NK-92 (cell line): ENCODE data around the gene KIFC3.
"Not testable (repeated sequence)": the region's sequence is repeated elsewhere in the genome, so short reads cannot be mapped to it uniquely, and the experiment has no call there.

Source experiments
- DNase-seq: peaks from one replicate; lab custom pipeline; 2025; ENCODE audit not compliant: unreplicated experiment; lab: John Stamatoyannopoulos, UW

Gene KIFC3

GRCh38 chr16:57826052-57826451 is 23.8 kb upstream of the KIFC3 start:
- no peak for DNase-seq

DNA sequence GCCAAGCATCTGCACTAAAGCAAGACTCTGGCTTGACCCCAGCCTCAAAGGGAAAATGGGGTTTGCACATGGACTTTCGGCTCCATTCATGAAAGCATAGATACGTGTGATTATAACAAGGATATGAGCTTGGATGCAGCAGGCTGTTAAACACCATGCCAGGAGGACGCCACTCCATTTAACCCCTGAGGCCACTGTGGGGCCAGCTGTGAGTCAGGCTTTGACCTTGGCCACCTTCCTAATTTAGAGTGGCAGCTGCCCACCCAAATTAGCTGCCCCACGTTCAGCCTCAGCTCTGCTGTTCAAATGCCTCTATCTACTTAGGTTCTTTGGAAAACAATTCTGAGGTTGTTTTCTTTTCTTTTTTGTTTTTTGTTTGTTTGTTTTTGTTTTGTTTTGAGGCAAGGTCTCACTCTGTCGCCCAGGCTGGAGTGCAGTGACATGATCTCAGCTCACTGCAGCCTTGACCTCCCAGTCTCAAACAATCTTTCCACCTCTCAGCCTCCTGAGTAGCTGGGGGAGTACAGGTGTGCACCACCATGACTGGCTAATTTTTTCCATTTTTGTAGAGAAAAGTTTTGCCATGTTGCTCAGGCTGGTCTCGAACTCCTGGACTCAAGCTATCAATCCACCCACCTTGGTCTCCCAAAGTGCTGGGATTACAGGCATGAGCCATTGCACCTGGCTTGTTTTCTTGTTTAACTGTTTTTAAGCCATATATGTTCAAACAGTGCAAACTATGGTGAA is 23.2 kb upstream of the KIFC3 start:
- no peak for DNase-seq

- DNase-seq, result no peak
Observed at GRCh38 chr16:57824888-57825287, 22.6 kb upstream of the KIFC3 start.

DNA sequence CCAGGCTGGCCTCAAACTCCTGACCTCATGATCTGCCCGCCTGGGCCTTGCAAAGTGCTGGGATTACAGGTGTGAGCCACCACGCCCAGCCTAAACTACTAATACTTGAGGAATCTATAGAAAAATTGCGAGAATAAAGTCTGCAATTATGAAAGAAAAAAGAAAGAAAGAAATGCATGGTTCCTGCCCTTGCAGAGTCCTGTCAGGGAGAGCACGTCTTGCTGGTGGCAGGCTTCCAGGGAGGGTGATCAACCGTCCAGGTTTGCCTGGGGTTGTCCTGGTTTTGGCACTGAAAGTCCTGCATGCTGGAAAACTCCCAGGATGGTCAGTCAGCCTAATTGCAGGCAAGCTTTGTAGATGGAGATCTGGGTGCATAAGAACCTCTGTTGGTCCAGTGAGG is 21.5 kb upstream of the KIFC3 start:
- no peak for DNase-seq

DNA sequence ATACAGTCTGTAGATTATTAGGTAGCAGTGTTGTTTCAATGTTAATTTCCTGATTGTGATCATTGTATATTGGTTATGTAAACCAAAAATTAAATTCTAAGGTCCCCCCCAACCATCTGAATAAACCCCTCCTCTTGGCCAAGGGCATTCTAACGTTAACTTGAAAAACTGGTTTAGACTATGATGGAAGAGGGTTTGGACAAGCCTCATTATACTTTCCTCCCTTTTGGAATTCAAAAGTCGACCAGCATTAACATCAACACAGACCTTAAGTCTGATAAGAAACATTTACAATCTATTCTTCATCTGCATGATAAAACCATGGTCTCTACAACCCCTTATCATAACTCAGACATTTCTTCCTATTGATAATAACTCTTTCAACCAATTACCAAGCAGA is 20.6 kb upstream of the KIFC3 start:
- DNase-seq, result no peak

DNA sequence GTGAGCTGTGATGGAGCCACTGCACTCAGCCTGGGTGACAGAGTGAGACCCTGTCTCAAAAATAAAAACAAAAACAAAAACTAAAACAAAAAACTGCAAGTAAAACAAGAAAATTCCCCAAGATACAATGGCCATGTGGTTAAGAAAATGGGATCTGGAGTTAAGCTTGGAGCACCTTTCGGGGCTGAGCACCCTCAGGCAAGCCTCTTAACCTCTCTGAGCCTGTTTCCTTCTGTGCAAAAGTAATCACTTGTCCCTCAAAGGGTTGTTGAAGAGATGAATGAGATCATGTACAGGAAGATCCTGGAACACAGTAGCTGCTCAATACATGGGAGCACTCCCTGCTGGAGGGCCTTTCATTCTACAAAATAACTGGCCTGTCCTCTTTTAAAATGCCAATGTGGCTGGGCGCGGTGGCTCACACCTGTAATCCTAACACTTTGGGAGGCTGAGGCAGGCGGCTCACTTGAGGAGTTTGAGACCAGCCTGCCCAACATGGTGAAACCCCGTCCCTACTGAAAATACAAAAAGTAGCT is 19.8 kb upstream of the KIFC3 start:
- no peak for DNase-seq

GRCh38 chr16:57821149-57821971 is 19.1 kb upstream of the KIFC3 start:
- no peak for DNase-seq

- DNase-seq, result no peak
Observed at GRCh38 chr16:57818377-57819064, 16.2 kb upstream of the KIFC3 start.

- no peak for DNase-seq
Observed at GRCh38 chr16:57817680-57818079, 15.4 kb upstream of the KIFC3 start.

GRCh38 chr16:57815987-57816745 is 13.9 kb upstream of the KIFC3 start:
- no peak for DNase-seq

GRCh38 chr16:57814896-57815295 is 12.6 kb upstream of the KIFC3 start:
- no peak for DNase-seq

GRCh38 chr16:57813466-57813865 is 11.2 kb upstream of the KIFC3 start:
- DNase-seq, result no peak

DNA sequence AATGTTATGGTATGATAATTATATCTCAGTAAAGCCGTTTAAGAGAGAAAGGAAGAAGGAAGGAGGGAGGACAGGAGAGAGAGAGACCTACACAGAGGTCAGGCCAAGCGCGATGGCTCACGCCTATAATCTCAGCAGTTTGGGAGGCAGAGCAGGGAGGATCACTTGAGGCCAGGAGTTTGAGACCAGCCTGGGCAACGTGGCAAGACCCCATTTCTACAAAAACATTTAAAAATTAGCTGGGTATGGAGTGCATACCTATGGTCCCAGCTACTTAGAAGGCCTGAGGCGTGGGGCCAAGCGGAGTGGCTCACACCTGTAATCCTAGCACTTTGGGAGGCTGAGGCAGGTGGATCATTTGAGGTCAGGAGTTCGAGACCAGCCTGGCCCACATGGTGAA is 9.0 kb upstream of the KIFC3 start:
- DNase-seq, result not testable (repeated sequence)

DNA sequence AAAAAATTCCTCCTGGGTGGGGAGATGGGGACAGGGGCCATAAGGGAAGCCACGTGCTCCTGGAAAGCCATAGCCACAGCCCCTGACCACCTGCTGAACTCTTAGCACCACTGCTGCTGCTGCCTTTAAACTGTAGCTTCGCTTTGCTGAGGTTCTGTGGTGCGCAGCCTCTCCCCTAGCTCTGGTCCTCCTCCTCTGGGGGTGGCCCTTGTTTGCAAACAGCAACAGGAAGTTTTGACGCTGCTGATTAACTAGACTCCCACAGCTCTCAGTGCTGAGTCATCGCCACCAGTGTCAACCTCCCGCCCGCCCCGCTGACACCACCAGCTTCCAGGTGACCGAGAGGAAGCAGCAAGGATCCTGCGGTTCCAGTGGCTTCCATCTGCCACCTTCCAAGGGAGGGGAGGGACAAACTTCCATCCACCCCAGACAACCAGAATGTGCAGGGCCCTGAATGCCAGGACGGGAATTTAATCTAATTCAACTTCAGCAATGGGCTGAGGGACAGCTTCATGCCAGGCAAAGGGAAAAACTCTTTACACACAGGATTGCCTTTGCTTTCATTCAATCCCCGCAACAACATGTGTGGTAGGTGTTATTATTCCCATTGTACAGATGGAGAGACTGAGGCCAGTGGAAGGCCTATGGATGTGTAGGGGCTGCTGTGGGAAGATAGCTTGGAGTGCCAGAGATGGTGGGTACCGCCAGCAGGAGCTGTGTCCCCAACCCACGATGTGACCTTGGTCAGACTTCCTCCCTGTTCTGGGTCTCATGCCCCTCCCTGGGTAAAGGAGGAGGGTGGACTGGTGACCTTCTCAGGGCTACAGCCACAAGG is 8.1 kb upstream of the KIFC3 start:
- no peak for DNase-seq

GRCh38 chr16:57809276-57810196 is 7.2 kb upstream of the KIFC3 start:
- no peak for DNase-seq

DNA sequence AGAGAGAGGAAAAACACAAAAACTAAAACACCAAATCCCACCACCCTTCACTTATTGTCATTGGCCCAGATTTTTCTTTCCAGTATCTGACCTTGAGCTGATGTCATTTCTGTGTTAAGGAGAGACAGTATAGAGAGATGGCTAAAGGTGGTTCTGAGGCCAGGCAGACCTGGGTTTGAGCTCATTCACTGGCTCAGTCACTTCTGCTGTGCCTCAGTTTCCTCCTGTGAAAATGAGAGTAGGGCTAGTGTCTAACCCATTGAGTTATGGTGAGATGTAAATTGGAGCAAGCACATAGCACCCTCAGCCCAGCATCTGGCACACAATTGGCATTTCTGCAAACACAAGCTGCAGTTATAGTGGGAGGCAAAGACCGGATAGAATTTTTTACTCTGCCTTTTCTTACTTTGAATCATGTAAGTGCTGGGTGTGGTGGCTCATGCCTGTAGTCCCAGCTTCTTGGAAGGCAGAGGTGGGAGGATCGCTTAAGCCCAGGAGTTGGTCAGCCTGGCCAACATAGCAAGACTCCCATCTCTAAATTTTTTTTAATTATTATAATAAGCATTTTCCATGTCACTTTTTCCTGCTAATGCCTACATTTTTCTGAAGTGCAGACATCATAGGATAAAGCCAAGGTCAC is 6.4 kb upstream of the KIFC3 start:
- no peak for DNase-seq

DNA sequence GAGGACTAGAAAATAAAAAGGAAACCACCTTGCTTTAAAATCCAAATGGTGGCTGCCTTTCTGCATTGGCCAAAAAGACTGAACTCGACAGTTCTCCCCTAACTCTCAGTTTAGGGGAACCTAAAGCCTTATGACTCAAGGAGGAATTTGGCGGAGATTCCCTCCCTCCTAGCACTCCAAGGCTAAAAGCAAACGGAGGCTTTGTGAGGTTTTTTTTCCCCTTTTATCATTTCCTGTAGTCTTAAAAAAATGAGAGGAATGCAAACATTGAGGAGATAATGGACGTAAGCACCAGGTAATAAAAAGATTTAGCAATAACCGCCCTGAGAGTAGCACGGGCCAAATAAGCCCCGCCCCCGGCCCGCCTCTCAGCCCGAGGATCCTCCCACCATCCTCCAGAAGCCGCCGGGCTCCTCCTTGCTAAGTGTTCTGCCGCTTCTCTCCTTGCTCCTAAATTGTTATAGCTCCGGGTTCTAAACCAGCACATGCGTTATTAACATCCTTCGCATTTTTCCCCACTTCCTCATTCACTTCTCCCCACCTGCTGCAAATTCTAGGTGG is 5.8 kb upstream of the KIFC3 start:
- no peak for DNase-seq
